ENCODE data around the gene AP1G2. TPM values are rescaled to one million over a fixed set of nuclear protein-coding genes. Genes with fewer than 3 reads are reported as not detected.
A peak's percentile ranks its signal among the peaks of the same experiment; 100 is the strongest.

The AP1G2 gene
- total and polyA plus RNA-seq, 5 donors from 2014 or later, result 56.1 to 329 (median 84.4) TPM

DNA sequence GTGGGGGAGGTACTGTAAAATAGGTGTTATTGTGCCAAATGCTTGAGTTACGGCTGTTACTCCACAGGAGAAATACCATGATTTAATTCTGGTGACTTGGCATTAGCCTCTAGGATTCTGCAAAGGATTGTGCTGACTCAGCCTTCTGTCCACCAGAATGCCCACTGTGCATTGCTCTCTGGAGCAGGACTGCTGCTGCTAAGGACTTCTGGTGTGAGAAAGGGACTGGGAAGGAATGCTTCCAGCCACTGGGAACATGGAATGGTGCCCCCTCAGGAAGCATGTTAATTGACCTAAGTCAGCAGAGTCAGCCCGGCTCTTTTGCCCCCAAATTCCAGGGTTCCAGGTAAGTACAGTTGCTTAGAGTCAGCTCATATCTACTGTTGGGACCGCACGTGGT, 48.9 kb downstream of the AP1G2 start:
- Mint-ChIP-seq H3K27ac (no peak overlapping the region), H3K27me3 (no peaks in the 10 kb centered on the region), H3K9me3 (no peaks in the 10 kb centered on the region), H3K4me3 (no peak overlapping the region), H3K4me1 (no peaks in the 10 kb centered on the region), H3K36me3 (peaks cover 8% of the 10 kb centered on the region)
- no peak for ATAC-seq (ENCODE audit: low read depth in 2 of 2)
- Histone ChIP-seq H3K4me3 (ENCODE audit: low read depth, low read length) (no peak overlapping the region), H3K27ac (ENCODE audit: insufficient read depth, low read length, poor library complexity, severe bottlenecking) (no peak overlapping the region), H3K4me1 (ENCODE audit: control insufficient read depth, insufficient read depth, low read length, poor library complexity, severe bottlenecking) (no peaks in the 10 kb centered on the region), H3K36me3 (ENCODE audit: control insufficient read depth, insufficient read depth, low read length) (no peaks in the 10 kb centered on the region), H3K9me3 (ENCODE audit: control insufficient read depth in 2 of 2, low read length in 2 of 2) (no peaks in the 10 kb centered on the region), H3K27me3 (ENCODE audit: control insufficient read depth, insufficient read depth, low read length) (no peaks in the 10 kb centered on the region)
- DNase-seq, result no peak

DNA sequence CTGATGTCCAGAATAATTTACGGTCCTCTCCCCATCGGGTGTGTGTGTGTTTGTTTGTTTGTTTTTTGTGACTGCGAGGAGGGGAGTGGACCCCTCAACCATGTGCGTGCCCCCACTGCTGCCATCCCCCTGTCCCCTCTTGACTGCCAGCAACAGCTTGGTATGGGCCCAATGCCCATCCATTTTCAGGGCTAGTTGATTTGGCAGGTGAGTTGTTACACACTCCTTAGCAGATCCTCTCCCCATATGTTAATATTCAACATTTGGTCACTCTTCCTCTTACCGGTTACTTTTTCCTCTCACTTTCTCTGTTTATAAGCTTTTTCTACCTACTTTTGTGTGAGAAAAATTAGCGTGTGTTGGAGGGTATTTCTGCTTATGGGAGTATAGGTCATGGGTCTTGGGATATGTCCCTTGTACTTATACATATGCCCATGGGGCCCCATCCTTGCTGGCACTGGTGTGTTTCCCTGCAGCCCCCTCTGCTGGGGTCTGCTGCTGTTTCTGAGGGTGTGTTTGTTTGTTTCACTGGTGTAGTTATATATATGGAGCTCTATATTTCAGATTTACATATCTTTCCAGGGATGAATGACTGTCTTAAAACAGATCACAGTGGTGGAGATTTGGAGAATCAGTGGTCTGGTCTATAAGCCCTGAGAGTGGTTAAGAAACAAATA, 49.8 kb downstream of the AP1G2 start:
- DNase-seq, result no peak
- Mint-ChIP-seq H3K9me3 (no peaks in the 10 kb centered on the region), H3K4me3 (no peak overlapping the region), H3K36me3 (peaks cover 9% of the 10 kb centered on the region), H3K27ac (no peak overlapping the region), H3K27me3 (no peaks in the 10 kb centered on the region), H3K4me1 (peaks cover 0 to 3% (median 0%) of the 10 kb centered on the region in 4 donors)
- Histone ChIP-seq H3K4me3 (ENCODE audit: low read depth, low read length) (no peak overlapping the region), H3K36me3 (ENCODE audit: control insufficient read depth, insufficient read depth, low read length) (no peaks in the 10 kb centered on the region), H3K27ac (ENCODE audit: insufficient read depth, low read length, poor library complexity, severe bottlenecking) (no peak overlapping the region), H3K9me3 (ENCODE audit: control insufficient read depth in 2 of 2, low read length in 2 of 2) (no peaks in the 10 kb centered on the region), H3K4me1 (ENCODE audit: control insufficient read depth, insufficient read depth, low read length, poor library complexity, severe bottlenecking) (no peaks in the 10 kb centered on the region), H3K27me3 (ENCODE audit: control insufficient read depth, insufficient read depth, low read length) (no peaks in the 10 kb centered on the region)
- no peak for ATAC-seq (ENCODE audit: low read depth in 2 of 2)

DNA sequence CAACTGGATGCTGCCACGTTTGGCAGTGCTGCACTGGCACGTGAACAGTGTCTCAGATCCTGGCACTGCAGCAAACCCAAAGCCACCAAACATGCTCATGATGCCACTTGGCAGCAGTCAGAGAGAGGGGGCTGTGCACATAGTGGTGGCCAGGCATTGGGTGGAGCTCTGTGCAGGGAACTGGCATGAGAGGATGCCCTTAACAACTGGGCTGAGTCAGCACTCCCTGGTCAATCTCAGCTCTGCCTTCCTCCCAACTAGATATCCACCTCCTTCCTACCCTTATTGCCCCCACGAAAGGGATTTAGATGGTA, 53.0 kb downstream of the AP1G2 start:
- ATAC-seq (ENCODE audit: low read depth in 2 of 2), result no peak
- DNase-seq, result no peak
- Mint-ChIP-seq H3K4me3 (no peak overlapping the region), H3K4me1 (peaks cover 0 to 15% (median 3%) of the 10 kb centered on the region in 4 donors), H3K27ac (no peak overlapping the region), H3K9me3 (no peaks in the 10 kb centered on the region), H3K36me3 (peaks cover 16% of the 10 kb centered on the region), H3K27me3 (peaks cover 4% of the 10 kb centered on the region)
- H3K36me3 ChIP-seq (ENCODE audit: control insufficient read depth, insufficient read depth, low read length), result no peaks in the 10 kb centered on the region
- no peaks in the 10 kb centered on the region for H3K9me3 ChIP-seq (ENCODE audit: control insufficient read depth in 2 of 2, low read length in 2 of 2)
- no peak overlapping the region for H3K4me3 ChIP-seq (ENCODE audit: low read depth, low read length)
- no peaks in the 10 kb centered on the region for H3K27me3 ChIP-seq (ENCODE audit: control insufficient read depth, insufficient read depth, low read length)
- no peaks in the 10 kb centered on the region for H3K4me1 ChIP-seq (ENCODE audit: control insufficient read depth, insufficient read depth, low read length, poor library complexity, severe bottlenecking)
- no peak overlapping the region for H3K27ac ChIP-seq (ENCODE audit: insufficient read depth, low read length, poor library complexity, severe bottlenecking)

DNA sequence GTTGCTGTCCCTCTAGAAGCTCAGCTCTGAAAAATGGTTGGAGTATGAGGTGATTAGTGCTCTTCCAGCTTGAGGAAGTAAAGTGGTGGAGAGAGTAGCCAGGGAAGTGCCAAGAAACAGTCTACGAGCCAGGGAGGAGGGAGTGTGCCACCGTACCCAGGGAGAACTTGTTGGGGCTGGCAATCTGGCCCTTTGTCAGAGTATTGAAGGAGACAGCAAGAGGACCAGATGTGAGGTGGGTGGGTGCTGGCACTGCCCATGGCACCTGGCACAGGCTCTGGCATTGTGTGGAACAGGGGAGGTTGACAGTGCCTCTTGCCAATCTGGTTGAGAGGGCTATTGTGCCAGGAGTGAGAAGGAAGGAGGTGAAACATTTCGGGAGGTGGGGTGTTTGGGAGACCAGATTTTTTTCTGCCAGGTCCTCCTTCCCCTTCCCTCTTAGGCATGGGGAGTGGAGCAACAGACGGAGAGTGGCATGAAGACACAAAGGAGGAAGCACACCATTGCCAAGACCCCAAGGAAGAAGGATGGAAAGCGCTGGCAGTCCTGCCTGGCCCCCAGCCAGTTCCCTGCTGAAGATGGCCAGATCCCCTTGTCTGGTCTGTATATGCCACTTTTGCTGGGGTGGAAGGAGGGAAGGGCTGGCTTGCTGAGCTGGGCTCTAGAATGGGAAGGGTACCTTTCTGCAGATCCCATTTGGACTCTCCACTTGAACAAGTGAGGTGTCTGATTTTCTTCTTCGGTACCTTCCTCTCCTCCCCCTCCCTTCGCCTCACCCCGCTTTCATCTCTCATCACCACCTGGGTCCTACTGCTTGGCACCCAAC, 53.6 kb downstream of the AP1G2 start:
- Histone ChIP-seq H3K27me3 (ENCODE audit: control insufficient read depth, insufficient read depth, low read length) (no peaks in the 10 kb centered on the region), H3K4me3 (ENCODE audit: low read depth, low read length) (no peak overlapping the region), H3K4me1 (ENCODE audit: control insufficient read depth, insufficient read depth, low read length, poor library complexity, severe bottlenecking) (no peaks in the 10 kb centered on the region), H3K36me3 (ENCODE audit: control insufficient read depth, insufficient read depth, low read length) (no peaks in the 10 kb centered on the region), H3K27ac (ENCODE audit: insufficient read depth, low read length, poor library complexity, severe bottlenecking) (no peak overlapping the region), H3K9me3 (ENCODE audit: control insufficient read depth in 2 of 2, low read length in 2 of 2) (no peaks in the 10 kb centered on the region)
- no peaks in the 10 kb centered on the region for H3K9me3 Mint-ChIP-seq
- peaks cover 0 to 15% (median 3%) of the 10 kb centered on the region in 4 donors for H3K4me1 Mint-ChIP-seq
- peaks cover 4% of the 10 kb centered on the region for H3K27me3 Mint-ChIP-seq
- ATAC-seq (ENCODE audit: low read depth in 2 of 2) (no peak), DNase-seq (no peak)
- H3K27ac Mint-ChIP-seq, result no peak overlapping the region
- H3K4me3 Mint-ChIP-seq, result no peak overlapping the region
- peaks cover 14% of the 10 kb centered on the region for H3K36me3 Mint-ChIP-seq

DNA sequence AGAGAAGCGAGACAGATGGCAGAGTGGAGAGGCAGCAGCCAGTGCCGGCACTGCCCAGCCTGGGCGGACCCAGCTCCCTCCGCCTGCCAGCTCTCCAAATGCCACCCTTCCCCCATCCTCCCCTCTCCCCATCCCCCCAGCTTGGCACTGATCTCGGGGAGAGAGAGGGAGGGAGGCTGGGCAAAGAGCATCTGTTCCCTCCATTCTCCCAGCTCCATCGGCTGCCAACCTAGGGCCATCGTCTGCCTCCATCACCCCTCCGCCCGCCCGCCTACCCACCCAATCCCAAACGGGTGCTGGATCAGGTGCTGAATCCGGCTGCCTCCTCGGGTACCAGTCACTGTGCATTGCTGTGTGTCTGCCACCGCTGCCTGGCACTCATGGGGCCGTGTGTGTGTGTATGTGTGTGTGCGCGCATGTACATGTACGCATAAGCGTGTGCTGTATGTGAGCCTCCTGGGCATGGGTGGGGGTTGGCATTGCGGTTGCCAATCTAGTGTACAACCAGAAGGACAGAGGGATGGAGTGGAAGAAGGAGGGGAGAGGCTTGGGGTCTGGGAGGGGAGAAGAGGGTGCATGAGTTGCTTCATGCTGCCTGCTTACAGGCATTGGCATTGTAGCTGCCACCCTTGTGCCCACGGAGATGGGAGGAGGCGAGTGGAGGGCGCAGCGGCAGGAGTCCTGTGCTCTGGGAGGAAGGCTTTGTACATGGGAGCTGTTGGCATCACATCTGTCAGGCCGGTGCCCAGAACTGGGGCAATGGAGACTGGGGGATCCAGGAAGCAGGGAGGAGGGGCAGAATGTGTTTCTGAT, 54.4 kb downstream of the AP1G2 start:
- Histone ChIP-seq H3K27me3 (ENCODE audit: control insufficient read depth, insufficient read depth, low read length) (no peaks in the 10 kb centered on the region), H3K36me3 (ENCODE audit: control insufficient read depth, insufficient read depth, low read length) (no peaks in the 10 kb centered on the region), H3K27ac (ENCODE audit: insufficient read depth, low read length, poor library complexity, severe bottlenecking) (no peak overlapping the region), H3K4me3 (ENCODE audit: low read depth, low read length) (no peak overlapping the region), H3K9me3 (ENCODE audit: control insufficient read depth in 2 of 2, low read length in 2 of 2) (no peaks in the 10 kb centered on the region), H3K4me1 (ENCODE audit: control insufficient read depth, insufficient read depth, low read length, poor library complexity, severe bottlenecking) (no peaks in the 10 kb centered on the region)
- Mint-ChIP-seq H3K4me3 (peak overlapping the region in 1 of 4 donors; percentile 43), H3K4me1 (peaks cover 0 to 15% (median 3%) of the 10 kb centered on the region in 4 donors), H3K9me3 (no peaks in the 10 kb centered on the region), H3K36me3 (peaks cover 14% of the 10 kb centered on the region), H3K27me3 (peaks cover 4% of the 10 kb centered on the region), H3K27ac (peak overlapping the region in 1 of 3 donors; percentile 59)
- no peak for DNase-seq
- no peak for ATAC-seq (ENCODE audit: low read depth in 2 of 2)

DNA sequence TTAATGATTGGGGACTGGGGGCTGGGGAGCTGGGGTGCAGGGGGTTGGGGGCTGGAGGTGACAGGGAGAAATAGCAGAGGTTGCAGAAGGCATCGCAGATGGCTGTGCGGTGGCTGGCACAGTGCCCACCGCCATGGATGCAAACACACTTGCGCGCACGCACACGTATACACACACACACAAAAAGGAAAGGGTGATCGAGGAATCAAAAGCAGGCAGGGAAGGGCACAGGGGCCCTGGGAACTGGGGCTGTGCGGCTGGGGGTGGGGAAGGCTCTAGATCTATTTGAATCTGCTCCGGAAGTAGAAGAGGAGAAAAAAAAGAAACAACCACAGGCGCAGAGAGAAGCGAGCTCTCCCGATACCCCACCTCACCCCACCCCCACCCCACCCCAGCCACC, 55.4 kb downstream of the AP1G2 start:
- Mint-ChIP-seq H3K27me3 (peaks cover 4% of the 10 kb centered on the region), H3K36me3 (peaks cover 14% of the 10 kb centered on the region), H3K4me1 (peaks cover 0 to 15% (median 3%) of the 10 kb centered on the region in 4 donors), H3K27ac (peak overlapping the region in 2 of 3 donors; percentile 47 to 84), H3K4me3 (peak overlapping the region in 2 of 4 donors; percentile 81 to 82), H3K9me3 (no peaks in the 10 kb centered on the region)
- DNase-seq, result peak in 2 of 3 donors; percentile 5 to 21
- H3K36me3 ChIP-seq (ENCODE audit: control insufficient read depth, insufficient read depth, low read length), result no peaks in the 10 kb centered on the region
- H3K4me1 ChIP-seq (ENCODE audit: control insufficient read depth, insufficient read depth, low read length, poor library complexity, severe bottlenecking), result no peaks in the 10 kb centered on the region
- H3K4me3 ChIP-seq (ENCODE audit: low read depth, low read length), result no peak overlapping the region
- no peak for ATAC-seq (ENCODE audit: low read depth in 2 of 2)
- no peaks in the 10 kb centered on the region for H3K9me3 ChIP-seq (ENCODE audit: control insufficient read depth in 2 of 2, low read length in 2 of 2)
- H3K27ac ChIP-seq (ENCODE audit: insufficient read depth, low read length, poor library complexity, severe bottlenecking), result no peak overlapping the region
- no peaks in the 10 kb centered on the region for H3K27me3 ChIP-seq (ENCODE audit: control insufficient read depth, insufficient read depth, low read length)

Data from CD4-positive, CD25-positive, alpha-beta regulatory T cell (primary cell).